Measurements from ENCODE around the gene AHI1. TPM values are rescaled to one million over a fixed set of nuclear protein-coding genes. Genes with fewer than 3 reads are reported as not detected.

The AHI1 gene
- total and polyA plus RNA-seq, 12 donors, result 4.1 to 19.8 (median 11.9) TPM

GRCh38 chr6:135270676-135271536 lies 226.6 kb downstream of the AHI1 start:
- Histone ChIP-seq H3K9me3 (no peaks in the 10 kb centered on the region), H3K27me3 (peaks cover 0 to 25% (median 6%) of the 10 kb centered on the region in 7 donors), H3K36me3 (no peaks in the 10 kb centered on the region), H3K27ac (no peak overlapping the region), H3K4me3 (no peak overlapping the region), H3K4me1 (peaks cover 0 to 6% (median 0%) of the 10 kb centered on the region in 9 donors)
- intact Hi-C loops (cut with DNase I), result no loop called here
- no peak for ATAC-seq
- no peak for DNase-seq
- TF ChIP-seq CTCF (IDR thresholded peaks at IDR 0.05), result no peak
- WGBS, 2 donors, result 61 to 64% methylated on average over 11 of the region's 11 CpGs

DNA sequence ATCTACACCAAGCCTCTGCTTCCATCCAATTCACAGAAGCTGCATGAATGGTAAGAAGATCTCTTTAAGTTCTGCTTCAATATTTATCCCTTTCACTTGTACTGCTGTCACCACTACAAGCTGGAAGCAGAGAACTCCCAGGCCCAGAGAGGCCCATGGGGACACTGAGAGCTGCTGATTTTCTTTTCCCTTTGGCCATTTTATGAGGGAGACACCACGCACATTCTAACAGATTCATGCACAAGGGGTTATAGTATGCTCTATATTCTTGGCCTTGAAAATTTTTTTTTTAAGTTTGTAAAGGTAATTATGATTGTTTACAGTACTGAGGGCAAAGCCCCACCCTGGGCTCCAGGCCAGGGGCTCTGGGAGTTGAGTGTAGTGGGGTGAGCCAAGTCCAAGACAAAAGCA lies 228.1 kb downstream of the AHI1 start:
- 7 to 31% methylated on average over 1 of the region's 1 CpG for WGBS, 2 donors
- H3K4me1 ChIP-seq, result peaks cover 0 to 6% (median 0%) of the 10 kb centered on the region in 9 donors
- no peaks in the 10 kb centered on the region for H3K36me3 ChIP-seq
- H3K27me3 ChIP-seq, result peaks cover 0 to 25% (median 4%) of the 10 kb centered on the region in 7 donors
- no peak overlapping the region for H3K27ac ChIP-seq
- ATAC-seq (peak in 2 of 8 donors; percentile 49 to 50), DNase-seq (no peak)
- TF ChIP-seq CTCF (IDR thresholded peaks at IDR 0.05), result no peak
- H3K9me3 ChIP-seq, result no peaks in the 10 kb centered on the region
- intact Hi-C loops (cut with DNase I), result no loop called here
- H3K4me3 ChIP-seq, result no peak overlapping the region

DNA sequence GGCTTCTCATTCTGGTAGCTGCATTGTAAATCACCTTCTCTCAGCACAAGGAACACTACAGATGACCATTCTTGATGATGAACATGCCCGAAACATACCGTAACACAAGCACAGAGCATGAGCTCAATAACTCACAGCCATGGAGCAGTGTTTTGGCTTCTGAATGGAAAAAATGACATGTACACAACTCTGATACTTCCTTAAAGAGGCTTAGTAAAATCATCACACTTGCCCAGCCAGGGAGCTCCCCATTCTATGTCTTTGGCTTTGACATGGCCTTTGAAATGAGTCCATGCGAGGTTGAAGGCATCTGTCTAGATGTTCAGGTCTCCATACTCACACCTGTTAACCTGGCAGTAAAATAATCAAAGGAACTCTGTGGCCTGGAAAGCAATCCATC lies 228.8 kb downstream of the AHI1 start:
- no peaks in the 10 kb centered on the region for H3K9me3 ChIP-seq
- 94 to 97% methylated on average over 3 of the region's 3 CpGs for WGBS, 2 donors

DNA sequence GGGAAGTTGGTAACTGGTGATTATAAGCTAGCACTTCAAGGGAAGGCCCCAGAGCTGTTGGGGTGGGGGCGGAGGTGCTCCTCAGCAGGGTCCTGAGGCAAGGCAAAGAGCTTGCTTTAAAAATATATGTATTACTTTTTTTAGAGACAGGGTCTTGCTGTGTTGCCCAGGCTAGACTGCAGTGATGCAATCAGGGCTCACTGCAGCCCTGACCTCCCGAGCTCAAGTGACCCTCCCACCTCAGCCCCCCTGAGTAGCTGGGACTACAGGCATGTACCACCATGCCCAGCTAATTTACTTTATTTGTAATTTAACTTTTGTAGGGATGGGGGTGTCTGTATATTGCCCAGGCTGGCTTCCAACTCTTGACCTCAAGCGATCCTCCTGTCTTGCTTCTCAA lies 229.3 kb downstream of the AHI1 start:
- Histone ChIP-seq H3K36me3 (no peaks in the 10 kb centered on the region), H3K27me3 (peaks cover 0 to 16% (median 1%) of the 10 kb centered on the region in 7 donors), H3K9me3 (no peaks in the 10 kb centered on the region), H3K27ac (no peak overlapping the region), H3K4me3 (no peak overlapping the region), H3K4me1 (peaks cover 0 to 6% (median 0%) of the 10 kb centered on the region in 9 donors)
- no peak for TF ChIP-seq CTCF (IDR thresholded peaks at IDR 0.05)
- no peak for DNase-seq
- 90 to 98% methylated on average over 3 of the region's 3 CpGs for WGBS, 2 donors
- intact Hi-C loops (cut with DNase I), result no loop called here
- ATAC-seq, result no peak

More for the DNA sequence above, 228.8 kb downstream of the AHI1 start:
- no peak for TF ChIP-seq CTCF (IDR thresholded peaks at IDR 0.05)
- H3K4me1 ChIP-seq, result peaks cover 0 to 6% (median 0%) of the 10 kb centered on the region in 9 donors
- ATAC-seq, result no peak
- intact Hi-C loops (cut with DNase I), result no loop called here
- H3K27me3 ChIP-seq, result peaks cover 0 to 21% (median 4%) of the 10 kb centered on the region in 7 donors
- DNase-seq, result no peak
- H3K4me3 ChIP-seq, result no peak overlapping the region
- no peaks in the 10 kb centered on the region for H3K36me3 ChIP-seq
- no peak overlapping the region for H3K27ac ChIP-seq
